IPS-NIHi7 (cell line): ENCODE measurements around the gene CCDC74A.
A peak's percentile ranks its signal among the peaks of the same experiment; 100 is the strongest.
"Not testable (repeated sequence)": the region's sequence is repeated elsewhere in the genome, so short reads cannot be mapped to it uniquely, and the experiment has no call there.

Source experiments
- DNase-seq: peaks from one replicate; pipeline ENCODE4 v3.0.0; 2012; ENCODE audit warnings: mixed read lengths; ENCODE audit errors: extremely low spot score

The CCDC74A gene

GRCh38 chr2:131527131-131528001, at the start of gene CCDC74A:
TSS of gene CCDC74A (plus strand) at chr2:131527888. CDS start at chr2:131527971, 83 bp downstream.
- DNase-seq = not testable (repeated sequence)

GRCh38 chr2:131478074-131478849, 49.4 kb upstream of the CCDC74A start:
- DNase-seq = not testable (repeated sequence)

GRCh38 chr2:131478850-131479461, 48.7 kb upstream of the CCDC74A start:
- DNase-seq = not testable (repeated sequence)

GRCh38 chr2:131480351-131480750, 47.3 kb upstream of the CCDC74A start:
- DNase-seq = not testable (repeated sequence)

- not testable (repeated sequence) for DNase-seq
Observed at GRCh38 chr2:131482506-131483155, 45.1 kb upstream of the CCDC74A start.

GRCh38 chr2:131483981-131484820, 43.5 kb upstream of the CCDC74A start:
- not testable (repeated sequence) for DNase-seq

- not testable (repeated sequence) for DNase-seq
Observed at GRCh38 chr2:131484906-131485460, 42.7 kb upstream of the CCDC74A start.

GRCh38 chr2:131486201-131486902, 41.3 kb upstream of the CCDC74A start:
- not testable (repeated sequence) for DNase-seq

GRCh38 chr2:131488306-131489205, 39.1 kb upstream of the CCDC74A start:
- DNase-seq = no peak

GRCh38 chr2:131490616-131491468, 36.8 kb upstream of the CCDC74A start:
- DNase-seq = not testable (repeated sequence)

- not testable (repeated sequence) for DNase-seq
Observed at GRCh38 chr2:131491469-131491836, 36.2 kb upstream of the CCDC74A start.

GRCh38 chr2:131492015-131492417, 35.7 kb upstream of the CCDC74A start, which contains the start of gene MZT2A:
TSS of gene MZT2A (minus strand) at chr2:131492397. CDS start at chr2:131492376, 21 bp downstream.
- DNase-seq = not testable (repeated sequence)

- peak; percentile 95 for DNase-seq
Observed at GRCh38 chr2:131492418-131493198, 35.1 kb upstream of the CCDC74A start.

GRCh38 chr2:131493199-131493968, 34.3 kb upstream of the CCDC74A start:
- DNase-seq = no peak

- DNase-seq = not testable (repeated sequence)
Observed at GRCh38 chr2:131495506-131495905, 32.2 kb upstream of the CCDC74A start.
